CD4-positive, alpha-beta memory T cell (primary cell): ENCODE measurements around the gene CNOT4. TPM values are rescaled to one million over a fixed set of nuclear protein-coding genes. Genes with fewer than 3 reads are reported as not detected.

Source experiments
- CTCF ChIA-PET: fragments of 350-600 bp; sonication (Branson Sonifier 250); formaldehyde crosslinking; loops from one replicate; lab custom pipeline; 2021; ENCODE audit warnings: inconsistent platforms; ENCODE audit not compliant: partially characterized antibody; lab: Charles Lee
- POLR2A ChIA-PET: fragments of 350-600 bp; sonication (Branson Sonifier 250); formaldehyde crosslinking; loops from one replicate; lab custom pipeline; 2021; ENCODE audit not compliant: partially characterized antibody; lab: Charles Lee
- DNase-seq, 5 donors: peaks; one replicate each; pipeline versions ENCODE4 v3.0.0 to v3.0.0-alpha.2; 2020 to 2022; ENCODE audit warnings: mixed read lengths in 1 of 5
- H3K27ac ChIP-seq: one replicate; pipeline ENCODE4 v1.7.0; 2013; ENCODE audit warnings: low read depth, low read length
- H3K27me3 ChIP-seq: 2 replicates; pipeline ENCODE4 v1.7.0; 2013; ENCODE audit warnings: mild to moderate bottlenecking, low read length, moderate library complexity; ENCODE audit not compliant: insufficient read depth
- H3K36me3 ChIP-seq: 2 replicates; pipeline ENCODE4 v1.7.0; 2013; ENCODE audit warnings: mild to moderate bottlenecking, low read length, moderate library complexity; ENCODE audit not compliant: insufficient read depth
- H3K4me1 ChIP-seq: 2 replicates; pipeline ENCODE4 v1.7.0; 2013; ENCODE audit warnings: mild to moderate bottlenecking, low read length, moderate library complexity; ENCODE audit not compliant: insufficient read depth
- H3K4me3 ChIP-seq, 2 donors: one replicate each; pipeline ENCODE4 v1.7.0; 2013; ENCODE audit warnings: low read length in 2 of 2, mild to moderate bottlenecking in 1 of 2
- H3K9me3 ChIP-seq, 2 donors: one replicate each; pipeline ENCODE4 v1.7.0; 2013; ENCODE audit warnings: low read length in 2 of 2, control low read depth in 1 of 2; ENCODE audit not compliant: control insufficient read depth in 1 of 2
- H3K27ac Mint-ChIP-seq, 7 donors: one replicate each; pipeline ENCODE4 v1.8.0; 2020 to 2021; ENCODE audit warnings: mixed read lengths in 7 of 7, mild to moderate bottlenecking in 6 of 7, inconsistent platforms in 3 of 7, moderate library complexity in 3 of 7
- H3K27me3 Mint-ChIP-seq, 2 donors: one replicate each; pipeline ENCODE4 v1.8.0; 2020 to 2021; ENCODE audit warnings: mixed read lengths in 2 of 2
- H3K36me3 Mint-ChIP-seq, 2 donors: one replicate each; pipeline ENCODE4 v1.8.0; 2020 to 2021; ENCODE audit warnings: mixed read lengths in 2 of 2, inconsistent platforms in 1 of 2, mild to moderate bottlenecking in 1 of 2
- H3K4me1 Mint-ChIP-seq, 4 donors: one replicate each; pipeline ENCODE4 v1.8.0; 2020 to 2021; ENCODE audit warnings: mixed read lengths in 4 of 4, mild to moderate bottlenecking in 1 of 4
- H3K4me3 Mint-ChIP-seq, 8 donors: one replicate each; pipeline ENCODE4 v1.8.0; 2020 to 2021; ENCODE audit warnings: mixed read lengths in 8 of 8, mild to moderate bottlenecking in 7 of 8, moderate library complexity in 6 of 8, inconsistent platforms in 3 of 8
- H3K9me3 Mint-ChIP-seq, 8 donors: one replicate each; pipeline ENCODE4 v1.8.0; 2020 to 2021; ENCODE audit warnings: mixed read lengths in 8 of 8, mild to moderate bottlenecking in 5 of 8, inconsistent platforms in 3 of 8, moderate library complexity in 1 of 8
- intact Hi-C: fragments of 100-400 bp; cut with micrococcal nuclease; formaldehyde crosslinking; loops from one replicate; pipeline ENCODE4 v1.15.1; 2023
- polyA plus RNA-seq, 2 donors: library from polyadenylated mRNA; unstranded; fragments of 300-500 nt; fragmentation: Illumina TruSeq; gene quantifications; one replicate each; pipeline ENCODE4 v1.2.3, GENCODE V29; 2021
- total RNA-seq, 2 experiments: library from RNA; stranded (reverse); gene quantifications; one replicate each; pipeline ENCODE4 v1.2.3, GENCODE V29; 2021

Gene CNOT4
- total and polyA plus RNA-seq, 4 experiments from 2014 or later = 11.1 to 35.0 (median 26.2) TPM

GRCh38 chr7:135383525-135384175 lies 126.3 kb downstream of the CNOT4 start:
- Mint-ChIP-seq H3K4me1 (no peaks in the 10 kb centered on the region), H3K27ac (no peak overlapping the region), H3K4me3 (no peak overlapping the region), H3K27me3 (no peaks in the 10 kb centered on the region), H3K9me3 (no peaks in the 10 kb centered on the region), H3K36me3 (peaks cover 16 to 19% of the 10 kb centered on the region in 2 donors)
- Histone ChIP-seq H3K27ac (no peak overlapping the region), H3K4me1 (no peaks in the 10 kb centered on the region), H3K9me3 (no peaks in the 10 kb centered on the region), H3K4me3 (no peak overlapping the region), H3K27me3 (no peaks in the 10 kb centered on the region), H3K36me3 (no peaks in the 10 kb centered on the region)
- intact Hi-C loops = no loop called here
- DNase-seq = no peak
- POLR2A ChIA-PET = no interaction called here
- CTCF ChIA-PET = no interaction called here

DNA sequence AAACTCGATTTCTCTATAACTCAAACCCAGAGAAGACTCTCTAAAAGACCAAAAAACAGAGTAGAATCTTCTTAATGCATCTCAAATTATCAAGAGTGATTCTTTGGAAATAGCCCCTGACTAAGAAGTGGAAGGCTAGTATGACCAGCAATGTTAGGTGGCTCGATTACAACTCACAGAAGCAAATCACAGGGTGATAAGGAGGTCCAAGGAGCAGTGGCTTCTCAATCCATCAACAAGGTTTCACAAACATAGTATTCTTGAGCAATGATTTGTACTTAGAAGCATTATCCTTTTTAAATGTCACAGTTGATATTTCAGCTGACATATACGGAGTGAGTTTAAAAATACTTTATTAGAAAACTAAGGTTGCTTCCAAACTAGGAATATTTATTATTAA lies 127.7 kb downstream of the CNOT4 start:
- Mint-ChIP-seq H3K4me1 (no peaks in the 10 kb centered on the region), H3K4me3 (no peak overlapping the region), H3K27me3 (no peaks in the 10 kb centered on the region), H3K27ac (no peak overlapping the region), H3K36me3 (peaks cover 10% of the 10 kb centered on the region in 2 donors), H3K9me3 (no peaks in the 10 kb centered on the region)
- H3K27ac ChIP-seq = no peak overlapping the region
- no peaks in the 10 kb centered on the region for H3K9me3 ChIP-seq
- intact Hi-C loops = no loop called here
- ChIA-PET POLR2A (no interaction called here), CTCF (no interaction called here)
- H3K4me1 ChIP-seq = no peaks in the 10 kb centered on the region
- no peaks in the 10 kb centered on the region for H3K27me3 ChIP-seq
- no peak overlapping the region for H3K4me3 ChIP-seq
- DNase-seq = no peak
- no peaks in the 10 kb centered on the region for H3K36me3 ChIP-seq

GRCh38 chr7:135381369-135381768 lies 128.5 kb downstream of the CNOT4 start:
- H3K4me3 Mint-ChIP-seq = no peak overlapping the region
- intact Hi-C loops = no loop called here
- CTCF ChIA-PET = no interaction called here
- DNase-seq = no peak
- POLR2A ChIA-PET = no interaction called here
- Histone ChIP-seq H3K27me3 (no peaks in the 10 kb centered on the region), H3K36me3 (no peaks in the 10 kb centered on the region), H3K27ac (no peak overlapping the region), H3K4me1 (no peaks in the 10 kb centered on the region), H3K4me3 (no peak overlapping the region), H3K9me3 (no peaks in the 10 kb centered on the region)
- no peaks in the 10 kb centered on the region for H3K4me1 Mint-ChIP-seq
- H3K27me3 Mint-ChIP-seq = no peaks in the 10 kb centered on the region
- no peak overlapping the region for H3K27ac Mint-ChIP-seq
- H3K36me3 Mint-ChIP-seq = peaks cover 5% of the 10 kb centered on the region in 2 donors
- no peaks in the 10 kb centered on the region for H3K9me3 Mint-ChIP-seq

DNA sequence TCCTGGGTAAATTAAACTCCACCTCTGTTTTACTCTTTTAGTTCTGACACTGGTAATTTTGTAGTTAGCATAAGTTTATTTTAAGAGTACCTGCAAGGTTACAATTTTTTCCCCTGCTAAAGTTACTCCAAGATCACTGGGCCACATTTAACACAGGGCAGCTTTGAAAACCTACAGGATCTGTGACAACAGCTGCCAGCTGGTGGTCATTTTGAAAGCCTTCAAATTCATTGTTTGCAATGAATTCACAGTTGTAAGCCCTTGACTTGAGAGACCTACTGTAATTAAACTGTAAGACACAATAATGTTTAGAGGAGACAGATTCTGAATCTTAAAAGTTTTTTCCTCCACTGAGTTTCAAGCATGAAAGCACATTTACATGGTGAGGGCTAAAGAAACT lies 129.6 kb downstream of the CNOT4 start:
- DNase-seq = no peak
- H3K4me1 ChIP-seq = no peaks in the 10 kb centered on the region
- H3K27ac ChIP-seq = no peak overlapping the region
- no peaks in the 10 kb centered on the region for H3K27me3 ChIP-seq
- no peak overlapping the region for H3K27ac Mint-ChIP-seq
- CTCF ChIA-PET = no interaction called here
- no peaks in the 10 kb centered on the region for H3K27me3 Mint-ChIP-seq
- H3K36me3 Mint-ChIP-seq = peaks cover 4 to 5% of the 10 kb centered on the region in 2 donors
- no peaks in the 10 kb centered on the region for H3K9me3 Mint-ChIP-seq
- no peaks in the 10 kb centered on the region for H3K36me3 ChIP-seq
- H3K4me1 Mint-ChIP-seq = no peaks in the 10 kb centered on the region
- no peaks in the 10 kb centered on the region for H3K9me3 ChIP-seq
- POLR2A ChIA-PET = no interaction called here
- no peak overlapping the region for H3K4me3 ChIP-seq
- H3K4me3 Mint-ChIP-seq = no peak overlapping the region
- intact Hi-C loops = no loop called here

DNA sequence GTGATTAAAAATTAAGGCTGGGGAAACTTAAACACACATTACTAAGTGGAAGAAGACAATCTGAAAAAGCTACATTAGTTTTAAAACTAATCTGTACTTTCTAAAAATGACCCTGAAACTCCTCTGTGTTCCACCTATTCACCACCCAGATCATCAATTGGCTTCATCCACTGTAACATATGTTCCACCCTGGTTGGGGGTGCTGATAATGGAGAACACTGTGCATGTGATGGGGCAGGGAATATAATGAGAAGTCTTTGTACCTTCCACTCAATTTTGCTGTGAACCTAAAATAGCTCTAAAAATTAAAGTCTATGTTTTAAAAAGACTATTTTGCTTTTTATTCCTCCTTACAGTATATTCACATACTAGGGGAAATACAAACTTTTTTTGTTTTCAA lies 132.7 kb downstream of the CNOT4 start:
- Mint-ChIP-seq H3K27ac (peak overlapping the region in 1 of 7 donors; percentile 1), H3K4me3 (no peak overlapping the region), H3K4me1 (peaks cover 0 to 4% (median under 1%) of the 10 kb centered on the region in 4 donors), H3K36me3 (peaks cover 4 to 5% of the 10 kb centered on the region in 2 donors), H3K9me3 (no peaks in the 10 kb centered on the region), H3K27me3 (no peaks in the 10 kb centered on the region)
- DNase-seq = no peak
- H3K27me3 ChIP-seq = no peaks in the 10 kb centered on the region
- no peak overlapping the region for H3K27ac ChIP-seq
- H3K4me1 ChIP-seq = no peaks in the 10 kb centered on the region
- no peak overlapping the region for H3K4me3 ChIP-seq
- CTCF ChIA-PET = no interaction called here
- no peaks in the 10 kb centered on the region for H3K36me3 ChIP-seq
- POLR2A ChIA-PET = no interaction called here
- intact Hi-C loops = no loop called here
- no peaks in the 10 kb centered on the region for H3K9me3 ChIP-seq

GRCh38 chr7:135375908-135376699 lies 133.8 kb downstream of the CNOT4 start:
- Mint-ChIP-seq H3K4me3 (no peak overlapping the region), H3K9me3 (no peaks in the 10 kb centered on the region), H3K4me1 (peaks cover 0 to 4% (median under 1%) of the 10 kb centered on the region in 4 donors), H3K36me3 (peaks cover 4 to 5% of the 10 kb centered on the region in 2 donors), H3K27me3 (no peaks in the 10 kb centered on the region), H3K27ac (no peak overlapping the region)
- Histone ChIP-seq H3K9me3 (no peaks in the 10 kb centered on the region), H3K4me3 (no peak overlapping the region), H3K36me3 (no peaks in the 10 kb centered on the region), H3K4me1 (no peaks in the 10 kb centered on the region), H3K27me3 (no peaks in the 10 kb centered on the region), H3K27ac (no peak overlapping the region)
- intact Hi-C loops = no loop called here
- ChIA-PET CTCF (no interaction called here), POLR2A (no interaction called here)
- DNase-seq = no peak

- Histone ChIP-seq H3K9me3 (no peaks in the 10 kb centered on the region), H3K4me1 (no peaks in the 10 kb centered on the region), H3K27me3 (no peaks in the 10 kb centered on the region), H3K27ac (no peak overlapping the region), H3K36me3 (no peaks in the 10 kb centered on the region), H3K4me3 (no peak overlapping the region)
- Mint-ChIP-seq H3K4me1 (peaks cover 0 to 4% (median under 1%) of the 10 kb centered on the region in 4 donors), H3K36me3 (peaks cover 3 to 9% of the 10 kb centered on the region in 2 donors), H3K4me3 (no peak overlapping the region), H3K27me3 (no peaks in the 10 kb centered on the region), H3K9me3 (no peaks in the 10 kb centered on the region), H3K27ac (no peak overlapping the region)
- no peak for DNase-seq
- POLR2A ChIA-PET = no interaction called here
- CTCF ChIA-PET = interaction anchor here (0.6 kb wide), 1 partner anchor 63 kb away, joined by 3 read pairs; no protein-coding TSS in a partner anchor
- intact Hi-C loops = no loop called here
These were observed 135.2 kb downstream of the CNOT4 start for GRCh38 chr7:135374736-135375135.
